GM21825 (cell line): ENCODE data around the gene KIF5A.

Experiments used
- ATAC-seq: cut with Tn5 transposase; IDR thresholded peaks from one replicate; pipeline ENCODE4 v1.9.1; 2021; ENCODE audit warnings: mild to moderate bottlenecking, moderate library complexity; ENCODE audit not compliant: unreplicated experiment

The KIF5A gene

DNA sequence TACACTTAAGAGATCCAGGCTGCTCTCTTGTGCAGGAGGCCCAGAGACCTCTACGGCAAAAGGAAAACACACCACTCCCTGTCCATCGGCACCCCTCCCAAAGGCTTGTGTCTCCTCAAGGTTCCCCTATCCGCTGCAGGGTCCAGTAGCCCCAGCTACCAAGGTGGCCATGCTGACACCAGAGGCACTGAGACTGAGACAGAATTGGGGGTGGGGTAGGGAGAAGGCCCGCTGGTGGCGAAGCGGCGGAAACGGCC, 30.1 kb upstream of the KIF5A start:
- ATAC-seq: no peak

DNA sequence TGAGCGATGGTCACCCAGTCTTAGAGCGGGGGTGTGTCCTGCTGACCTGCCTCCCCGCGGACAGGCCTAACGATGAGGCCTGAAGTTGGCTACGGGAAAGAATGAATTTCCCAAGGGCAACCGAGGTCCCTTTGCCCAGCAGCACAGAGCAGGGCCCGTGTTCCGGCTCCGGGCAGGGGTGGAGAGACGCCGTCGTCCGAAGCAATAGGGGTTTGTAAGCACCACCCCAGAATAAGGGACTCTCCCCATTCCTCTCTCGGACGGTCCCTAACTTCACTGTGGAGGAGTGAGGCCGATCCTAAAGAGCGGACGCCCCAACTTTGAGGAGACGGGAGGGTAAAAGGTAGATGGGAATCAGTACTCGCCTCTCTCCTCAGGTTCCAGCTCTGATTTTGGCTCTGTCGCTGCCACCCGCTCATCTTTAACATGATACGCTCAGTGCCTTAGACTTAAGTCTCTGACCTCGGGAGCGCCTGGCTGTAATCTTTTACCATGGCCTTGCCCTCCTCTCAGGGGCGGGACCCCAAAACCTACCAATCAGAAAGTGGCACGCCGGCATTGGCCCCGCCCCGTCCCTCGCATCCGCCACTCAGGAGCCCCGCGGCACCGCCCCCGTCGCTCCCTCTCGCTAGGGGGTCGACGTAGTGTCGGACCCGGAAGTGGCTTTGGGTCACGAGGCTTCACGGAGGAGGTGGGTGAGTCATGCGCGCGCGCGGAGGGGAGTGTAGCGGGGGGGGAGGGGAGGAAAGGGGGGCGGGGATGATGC, 29.6 kb upstream of the KIF5A start, which contains the start of gene DDIT3:
DDIT3 (minus strand) TSS at position 462 of the 766 bp plus-strand sequence. CDS start 3,108 bp downstream, outside the sequence.
- ATAC-seq: peak; percentile 67

DNA sequence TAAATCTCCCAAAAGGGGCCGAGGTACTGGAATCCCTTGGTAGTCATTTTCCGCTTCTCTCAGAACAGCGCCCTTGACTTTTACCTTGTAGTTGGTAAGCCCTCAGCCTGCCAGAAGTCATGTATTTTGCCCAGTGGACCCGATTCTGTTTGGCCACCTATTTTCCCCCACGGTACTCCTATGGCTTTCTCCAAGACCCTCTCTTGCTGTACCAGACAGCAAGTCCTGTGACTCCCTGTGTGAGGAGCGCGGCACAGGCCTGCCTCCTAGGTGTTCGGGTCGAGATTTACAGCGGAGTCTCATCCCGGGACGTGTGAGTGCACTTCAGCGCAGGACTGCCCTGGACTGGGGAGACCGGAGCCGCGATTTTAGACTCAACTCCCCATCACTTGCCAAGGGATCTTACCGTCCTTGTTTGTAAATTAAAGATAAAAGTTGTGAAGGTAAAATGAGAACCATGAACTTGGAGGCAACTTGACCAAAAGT, 28.3 kb upstream of the KIF5A start:
- ATAC-seq: no peak

DNA sequence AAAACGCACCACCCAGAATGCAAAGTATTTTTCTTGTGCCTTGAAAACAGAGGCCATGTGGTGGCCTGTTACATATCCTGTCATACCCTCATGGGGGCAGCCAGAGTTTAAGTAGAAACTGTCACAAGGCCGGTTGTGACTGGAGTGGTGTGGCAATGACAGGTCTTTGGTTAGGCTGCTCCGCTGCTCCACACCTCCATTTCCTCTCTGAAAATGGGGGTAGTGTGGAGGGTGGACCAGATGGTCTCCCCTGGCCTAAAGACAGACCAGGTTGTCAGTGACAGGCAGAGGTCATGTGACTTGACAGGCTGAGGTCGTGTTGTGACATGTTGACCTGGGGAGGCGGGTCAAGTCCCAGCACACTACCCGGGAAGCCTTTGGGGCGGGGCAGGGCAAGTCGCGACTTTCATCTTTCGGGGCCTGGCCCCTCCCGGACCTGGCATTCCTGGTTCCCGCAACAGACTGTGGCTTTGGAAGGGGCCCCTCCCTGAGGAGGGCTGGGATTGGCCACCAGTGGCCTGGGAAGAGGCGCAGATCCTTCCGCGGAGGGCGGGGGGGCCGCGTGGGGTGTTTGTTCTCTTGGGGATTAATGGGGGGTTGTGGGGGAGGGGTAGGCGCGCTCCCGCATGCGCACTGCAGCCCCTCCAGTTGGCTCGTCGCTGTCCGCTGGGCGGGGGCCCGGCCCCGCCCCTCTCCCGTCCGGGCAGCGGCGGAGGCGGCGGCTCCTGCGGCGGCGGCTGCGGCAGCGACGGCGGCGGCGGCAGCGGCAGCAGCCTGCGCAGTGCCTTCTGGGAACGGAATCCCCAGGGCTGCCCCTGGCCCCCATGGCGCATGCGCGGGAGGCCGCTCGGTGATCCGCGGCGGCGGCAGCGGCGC, 27.6 kb upstream of the KIF5A start, which contains the start of gene MBD6:
MBD6 (plus strand) TSS at position 814 of the 876 bp plus-strand sequence. CDS start 1,480 bp downstream, outside the sequence.
- peak; percentile 30 for ATAC-seq

GRCh38 chr12:57522887-57523705, 26.7 kb upstream of the KIF5A start:
- ATAC-seq: no peak

GRCh38 chr12:57523706-57524614, 25.9 kb upstream of the KIF5A start:
- no peak for ATAC-seq

DNA sequence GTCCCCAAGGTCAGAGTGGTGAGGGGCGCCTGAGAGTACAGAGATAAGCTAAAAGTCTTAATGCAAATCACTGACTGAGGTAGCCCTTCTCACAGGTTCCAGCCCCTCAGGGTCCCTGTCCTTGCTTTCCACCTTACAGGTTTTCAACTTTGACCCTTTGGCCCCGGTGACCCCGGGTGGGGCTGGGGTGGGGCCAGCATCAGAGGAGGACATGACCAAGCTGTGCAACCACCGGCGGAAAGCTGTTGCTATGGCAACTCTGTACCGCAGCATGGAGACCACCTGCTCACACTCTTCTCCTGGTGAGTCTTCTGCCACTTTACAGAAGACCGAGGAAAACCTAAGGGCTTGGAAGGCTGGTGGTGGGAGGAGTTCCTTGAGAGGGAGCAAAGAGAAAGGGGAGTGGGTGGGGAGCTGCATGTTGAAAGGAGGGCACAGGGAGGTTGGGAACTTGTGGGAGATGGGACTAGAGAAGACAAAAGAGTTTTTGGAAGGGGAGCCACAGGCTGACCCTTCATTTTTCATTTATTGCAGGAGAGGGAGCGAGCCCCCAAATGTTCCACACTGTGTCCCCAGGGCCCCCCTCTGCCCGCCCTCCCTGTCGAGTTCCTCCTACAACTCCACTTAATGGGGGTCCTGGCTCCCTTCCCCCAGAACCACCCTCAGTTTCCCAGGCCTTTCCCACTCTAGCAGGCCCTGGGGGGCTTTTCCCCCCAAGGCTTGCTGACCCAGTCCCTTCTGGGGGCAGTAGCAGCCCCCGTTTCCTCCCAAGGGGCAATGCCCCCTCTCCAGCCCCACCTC, 24.8 kb upstream of the KIF5A start:
- no peak for ATAC-seq

DNA sequence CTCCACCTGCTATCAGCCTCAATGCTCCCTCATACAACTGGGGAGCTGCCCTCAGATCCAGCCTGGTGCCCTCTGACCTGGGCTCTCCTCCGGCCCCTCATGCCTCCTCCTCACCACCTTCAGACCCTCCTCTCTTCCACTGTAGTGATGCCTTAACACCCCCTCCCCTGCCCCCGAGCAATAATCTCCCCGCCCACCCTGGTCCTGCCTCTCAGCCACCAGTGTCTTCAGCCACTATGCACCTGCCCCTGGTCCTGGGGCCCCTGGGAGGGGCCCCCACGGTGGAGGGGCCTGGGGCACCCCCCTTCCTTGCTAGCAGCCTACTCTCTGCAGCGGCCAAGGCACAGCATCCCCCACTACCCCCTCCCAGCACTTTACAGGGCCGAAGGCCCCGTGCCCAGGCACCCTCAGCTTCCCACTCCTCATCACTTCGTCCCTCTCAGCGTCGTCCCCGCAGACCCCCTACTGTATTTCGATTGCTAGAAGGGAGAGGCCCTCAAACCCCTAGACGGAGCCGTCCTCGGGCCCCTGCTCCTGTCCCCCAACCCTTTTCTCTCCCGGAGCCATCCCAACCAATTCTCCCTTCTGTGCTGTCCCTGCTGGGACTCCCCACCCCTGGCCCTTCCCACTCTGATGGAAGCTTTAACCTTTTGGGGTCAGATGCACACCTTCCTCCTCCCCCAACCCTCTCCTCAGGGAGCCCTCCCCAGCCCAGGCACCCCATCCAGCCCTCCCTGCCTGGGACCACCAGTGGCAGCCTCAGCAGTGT, 24.0 kb upstream of the KIF5A start:
- ATAC-seq: no peak

- ATAC-seq: no peak
Measured at GRCh38 chr12:57526477-57527126, 23.2 kb upstream of the KIF5A start.

- no peak for ATAC-seq
Measured at GRCh38 chr12:57527184-57527583, 22.7 kb upstream of the KIF5A start.

DNA sequence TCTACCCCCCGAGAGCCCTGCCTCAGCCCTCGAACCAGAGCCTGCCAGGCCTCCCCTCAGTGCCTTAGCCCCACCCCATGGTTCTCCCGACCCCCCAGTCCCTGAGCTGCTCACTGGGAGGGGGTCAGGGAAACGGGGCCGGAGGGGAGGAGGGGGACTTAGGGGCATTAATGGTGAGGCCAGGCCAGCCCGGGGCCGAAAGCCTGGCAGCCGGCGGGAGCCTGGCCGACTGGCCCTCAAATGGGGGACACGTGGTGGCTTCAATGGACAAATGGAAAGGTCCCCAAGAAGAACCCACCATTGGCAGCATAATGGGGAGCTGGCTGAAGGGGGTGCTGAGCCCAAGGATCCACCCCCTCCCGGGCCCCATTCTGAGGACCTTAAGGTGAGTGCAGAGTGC, 21.7 kb upstream of the KIF5A start:
- no peak for ATAC-seq

GRCh38 chr12:57528831-57529555, 20.9 kb upstream of the KIF5A start:
- ATAC-seq: no peak

GRCh38 chr12:57529831-57530230, 20.0 kb upstream of the KIF5A start:
- no peak for ATAC-seq

GRCh38 chr12:57530396-57531142, 19.3 kb upstream of the KIF5A start:
- no peak for ATAC-seq

DNA sequence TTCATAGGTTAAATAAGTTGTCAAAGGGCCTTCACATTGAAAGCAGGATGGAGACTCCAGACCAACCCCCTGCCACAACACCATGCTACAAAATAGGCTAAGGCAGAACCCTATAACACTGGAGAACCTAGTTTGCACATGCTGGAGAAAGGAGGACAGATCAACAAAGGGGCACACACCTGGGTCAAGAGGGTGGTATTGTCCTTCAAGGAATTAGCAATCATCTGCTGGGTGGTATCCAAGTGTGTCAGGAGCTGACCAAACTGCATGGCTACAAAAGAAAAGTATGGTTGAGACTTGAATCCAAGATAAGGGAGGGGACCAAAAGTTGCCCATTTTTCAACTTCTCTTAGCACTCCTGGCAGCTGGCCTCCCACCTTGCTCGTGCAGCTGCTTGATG, 18.0 kb upstream of the KIF5A start:
- ATAC-seq: no peak

DNA sequence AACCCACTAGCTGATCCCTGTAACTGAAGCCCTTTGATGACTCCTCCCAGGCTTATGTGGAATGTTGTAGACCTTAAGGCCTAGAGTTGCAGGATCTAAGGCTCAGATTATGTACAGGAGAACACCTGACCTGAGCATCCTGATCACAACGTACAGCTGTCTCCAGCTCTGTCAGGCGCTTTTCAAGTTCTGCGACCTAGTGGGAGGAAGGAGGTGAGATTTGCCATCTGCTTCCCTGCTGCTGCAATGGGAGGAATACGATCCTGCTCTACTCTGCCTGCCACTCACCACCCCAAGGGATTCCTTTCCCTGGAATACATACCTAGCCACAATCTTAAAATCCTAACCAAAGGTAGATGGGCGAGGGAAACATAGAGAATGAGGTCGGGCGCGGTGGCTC, 16.7 kb upstream of the KIF5A start:
- ATAC-seq: no peak

GRCh38 chr12:57534250-57534649, 15.6 kb upstream of the KIF5A start:
- no peak for ATAC-seq
